A172 (cell line): ENCODE results near the gene CD33. TPM values are rescaled to one million over a fixed set of nuclear protein-coding genes. Genes with fewer than 3 reads are reported as not detected.

ENCODE experiments used
- DNase-seq: peaks from one replicate; pipeline ENCODE4 v3.0.0-alpha.2; 2015; ENCODE audit warnings: low spot score
- total RNA-seq: library from RNA; depleted of rRNA; stranded (reverse); fragments of >200 nt; shearing (Covaris generic); gene quantifications from 2 replicates; pipeline ENCODE4 v1.2.3, GENCODE V29; 2014; rRNA removed

Gene CD33
- total RNA-seq, 1 experiment from 2014 or later: 1.2 TPM

- DNase-seq: no peak
These were observed 33.6 kb downstream of the CD33 start for GRCh38 chr19:51258165-51259160.

- peak; percentile 28 for DNase-seq
These were observed 34.7 kb downstream of the CD33 start for GRCh38 chr19:51259348-51260245.

GRCh38 chr19:51263808-51264207 is 38.9 kb downstream of the CD33 start:
- DNase-seq: no peak

- no peak for DNase-seq
These were observed 46.2 kb downstream of the CD33 start for GRCh38 chr19:51271067-51271466.

GRCh38 chr19:51272183-51272810 is 47.4 kb downstream of the CD33 start:
- peak; percentile 10 for DNase-seq

GRCh38 chr19:51274049-51274770 is 49.3 kb downstream of the CD33 start:
- no peak for DNase-seq

- DNase-seq: no peak
These were observed 52.2 kb downstream of the CD33 start for GRCh38 chr19:51277112-51277511.

- no peak for DNase-seq
These were observed 57.5 kb downstream of the CD33 start for GRCh38 chr19:51282335-51282734.

- DNase-seq: no peak
These were observed 60.8 kb downstream of the CD33 start for GRCh38 chr19:51285682-51286081.

Other genes with a start within 250 kb of the CD33 start
- not detected in 2 replicates for gene KLK7, start 241.2 kb upstream of the CD33 start, total RNA-seq
- not detected in 2 replicates for gene KLK8, start 223.5 kb upstream of the CD33 start, total RNA-seq
- gene KLK10, start 205.4 kb upstream of the CD33 start, total RNA-seq: not detected in 2 replicates
- gene KLK11, start 198.5 kb upstream of the CD33 start, total RNA-seq: not detected in 2 replicates
- not detected in 2 replicates for gene KLK12, start 190.1 kb upstream of the CD33 start, total RNA-seq
- gene KLK13, start 160.0 kb upstream of the CD33 start, total RNA-seq: not detected in 2 replicates
- not detected in 2 replicates for gene KLK14, start 142.2 kb upstream of the CD33 start, total RNA-seq
- 4.3 and 8.6 TPM in 2 replicates for gene CTU1, start 116.7 kb upstream of the CD33 start, total RNA-seq
- 0.43 TPM in 1 of 2 replicates, not detected in the other for gene SIGLEC9, start 100.2 kb upstream of the CD33 start, total RNA-seq
- gene SIGLEC7, start 82.8 kb upstream of the CD33 start, total RNA-seq: not detected in 2 replicates
- not detected in 2 replicates for gene SIGLECL1, start 26.0 kb downstream of the CD33 start, total RNA-seq
- gene IGLON5, start 86.6 kb downstream of the CD33 start, total RNA-seq: not detected in 2 replicates
- gene VSIG10L, start 117.1 kb downstream of the CD33 start, total RNA-seq: 0.31 and 0.79 TPM in 2 replicates
- gene ETFB, start 141.3 kb downstream of the CD33 start, total RNA-seq: 48.5 and 50.3 TPM in 2 replicates
- not detected in 2 replicates for gene CLDND2, start 143.9 kb downstream of the CD33 start, total RNA-seq
- gene NKG7, start 147.6 kb downstream of the CD33 start, total RNA-seq: not detected in 2 replicates
- gene LIM2, start 162.9 kb downstream of the CD33 start, total RNA-seq: not detected in 2 replicates
- gene C19orf84, start 165.5 kb downstream of the CD33 start, total RNA-seq: not detected in 2 replicates
- not detected in 2 replicates for gene SIGLEC10, start 192.6 kb downstream of the CD33 start, total RNA-seq
- gene SIGLEC8, start 233.4 kb downstream of the CD33 start, total RNA-seq: not detected in 2 replicates